ENCODE measurements around the gene CREB3L2. TPM values are rescaled to one million over a fixed set of nuclear protein-coding genes. Genes with fewer than 3 reads are reported as not detected.

CREB3L2 gene
- total RNA-seq, 3 donors from 2014 or later, result 15.8 to 54.3 (median 40.6) TPM

DNA sequence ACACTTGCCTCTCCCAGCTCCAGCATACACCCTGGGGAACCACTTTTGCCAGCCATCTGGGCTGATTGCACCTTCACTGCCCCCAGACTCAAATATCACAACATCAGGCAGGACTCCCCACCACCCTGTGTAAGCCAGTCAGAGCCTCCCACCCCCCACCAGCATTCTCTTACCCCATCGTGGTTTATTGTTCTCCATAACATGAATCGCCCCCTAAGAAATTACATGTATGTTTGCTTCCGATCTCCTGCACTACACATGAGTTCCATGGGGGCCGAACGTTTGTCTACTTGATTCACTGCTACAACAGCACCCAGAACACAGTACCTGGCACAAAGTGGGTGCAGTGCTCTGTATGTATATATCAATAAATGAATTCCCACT lies 39.4 kb downstream of the CREB3L2 start:
- H3K4me3 ChIP-seq, result no peak overlapping the region
- H3K36me3 ChIP-seq (ENCODE audit: low read depth), result no peaks in the 10 kb centered on the region
- no peaks in the 10 kb centered on the region for H3K4me1 ChIP-seq (ENCODE audit: low read depth)
- DNase-seq, result no peak
- no peak for ATAC-seq
- H3K9me3 ChIP-seq, result no peaks in the 10 kb centered on the region
- intact Hi-C loops (cut with DNase I, micrococcal nuclease), result no loop called here
- TF ChIP-seq, protein P1, sequence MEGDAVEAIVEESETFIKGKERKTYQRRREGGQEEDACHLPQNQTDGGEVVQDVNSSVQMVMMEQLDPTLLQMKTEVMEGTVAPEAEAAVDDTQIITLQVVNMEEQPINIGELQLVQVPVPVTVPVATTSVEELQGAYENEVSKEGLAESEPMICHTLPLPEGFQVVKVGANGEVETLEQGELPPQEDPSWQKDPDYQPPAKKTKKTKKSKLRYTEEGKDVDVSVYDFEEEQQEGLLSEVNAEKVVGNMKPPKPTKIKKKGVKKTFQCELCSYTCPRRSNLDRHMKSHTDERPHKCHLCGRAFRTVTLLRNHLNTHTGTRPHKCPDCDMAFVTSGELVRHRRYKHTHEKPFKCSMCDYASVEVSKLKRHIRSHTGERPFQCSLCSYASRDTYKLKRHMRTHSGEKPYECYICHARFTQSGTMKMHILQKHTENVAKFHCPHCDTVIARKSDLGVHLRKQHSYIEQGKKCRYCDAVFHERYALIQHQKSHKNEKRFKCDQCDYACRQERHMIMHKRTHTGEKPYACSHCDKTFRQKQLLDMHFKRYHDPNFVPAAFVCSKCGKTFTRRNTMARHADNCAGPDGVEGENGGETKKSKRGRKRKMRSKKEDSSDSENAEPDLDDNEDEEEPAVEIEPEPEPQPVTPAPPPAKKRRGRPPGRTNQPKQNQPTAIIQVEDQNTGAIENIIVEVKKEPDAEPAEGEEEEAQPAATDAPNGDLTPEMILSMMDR (IDR thresholded peaks at IDR 0.05), result no peak

- ATAC-seq, result peak; percentile 36
- Histone ChIP-seq H3K4me1 (ENCODE audit: low read depth) (no peaks in the 10 kb centered on the region), H3K4me3 (no peak overlapping the region), H3K9me3 (no peaks in the 10 kb centered on the region), H3K36me3 (ENCODE audit: low read depth) (no peaks in the 10 kb centered on the region)
- intact Hi-C loops (cut with DNase I, micrococcal nuclease), result no loop called here
- no peak for DNase-seq
- TF ChIP-seq, protein P1 (IDR thresholded peaks at IDR 0.05), result no peak
Measured at GRCh38 chr7:137961200-137962177, 40.4 kb downstream of the CREB3L2 start.

DNA sequence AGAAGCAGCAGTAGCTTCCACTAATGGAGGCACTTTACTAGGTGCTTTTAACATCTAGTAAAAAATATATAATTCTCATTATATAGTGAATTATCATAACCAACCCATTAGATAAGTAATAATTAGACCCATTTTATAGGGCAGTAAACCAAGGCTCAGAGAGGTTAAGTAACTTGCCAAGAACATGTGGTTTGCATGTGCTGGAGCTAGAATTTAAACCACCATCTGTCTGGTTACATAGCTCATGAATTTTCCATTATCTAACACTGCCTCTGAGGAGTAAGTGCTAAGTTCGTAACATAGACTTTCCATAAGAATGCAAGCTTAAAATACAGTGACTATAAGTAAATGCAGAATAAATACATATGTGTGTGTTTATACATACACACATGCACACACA lies 41.9 kb downstream of the CREB3L2 start:
- Histone ChIP-seq H3K4me3 (no peak overlapping the region), H3K36me3 (ENCODE audit: low read depth) (no peaks in the 10 kb centered on the region), H3K4me1 (ENCODE audit: low read depth) (no peaks in the 10 kb centered on the region), H3K9me3 (no peaks in the 10 kb centered on the region)
- TF ChIP-seq, protein P1 (IDR thresholded peaks at IDR 0.05), result no peak
- DNase-seq, result no peak
- intact Hi-C loops (cut with DNase I, micrococcal nuclease), result no loop called here
- no peak for ATAC-seq

DNA sequence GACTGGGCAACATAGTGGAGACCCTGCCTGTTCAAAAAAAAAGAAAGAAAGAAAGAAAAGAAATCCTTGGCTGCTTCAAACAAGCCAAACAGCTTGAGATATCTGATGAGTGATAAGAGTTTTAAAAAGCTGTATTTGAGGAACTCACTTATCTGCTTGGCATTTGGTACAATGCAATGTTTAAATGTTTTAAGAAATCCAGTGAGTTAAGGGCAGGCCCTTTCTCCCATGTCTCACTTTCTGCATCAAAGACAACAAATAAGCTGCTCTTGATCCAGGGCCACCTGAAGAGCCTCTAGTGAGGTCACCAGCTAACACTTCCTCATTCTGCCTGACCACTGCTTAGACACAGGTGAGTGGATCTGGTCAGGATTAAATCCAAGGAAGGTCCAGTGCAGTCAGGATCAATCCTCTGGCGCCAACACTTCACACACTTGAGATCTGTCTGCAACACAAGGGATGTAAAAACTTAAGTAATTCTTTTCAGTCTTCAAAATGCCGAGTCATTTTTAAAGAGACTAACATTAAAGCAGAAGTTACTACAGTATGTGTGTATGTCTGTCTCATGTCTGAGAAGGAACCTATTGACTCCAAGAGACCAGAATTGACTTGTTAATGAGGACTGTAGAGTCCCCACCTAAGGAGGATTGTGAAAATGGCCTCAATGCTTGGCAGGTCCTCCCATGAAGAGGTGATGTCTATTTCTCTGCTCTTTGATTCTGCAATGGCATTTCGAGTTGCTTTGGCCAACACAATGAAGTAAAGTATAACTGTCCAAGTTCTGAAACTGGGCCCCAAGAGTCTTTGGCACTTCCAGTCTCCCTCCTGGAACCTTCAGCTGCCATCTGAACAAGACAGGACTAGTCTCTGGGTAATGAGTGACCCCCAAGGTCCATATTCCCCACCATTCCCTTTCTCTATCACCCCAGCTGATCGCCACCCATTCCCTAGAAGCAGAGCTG lies 43.1 kb downstream of the CREB3L2 start:
- no peak overlapping the region for H3K4me3 ChIP-seq
- ATAC-seq (no peak), DNase-seq (no peak)
- TF ChIP-seq, protein P1 (IDR thresholded peaks at IDR 0.05), result no peak
- no peaks in the 10 kb centered on the region for H3K9me3 ChIP-seq
- H3K4me1 ChIP-seq (ENCODE audit: low read depth), result peaks cover 12% of the 10 kb centered on the region
- no peaks in the 10 kb centered on the region for H3K36me3 ChIP-seq (ENCODE audit: low read depth)
- intact Hi-C loops (cut with DNase I, micrococcal nuclease), result loop anchor here in 1 of 2 donors (10.0 kb wide), 1 partner anchor 46 kb away; the partner anchor contains the start of gene CREB3L2

DNA sequence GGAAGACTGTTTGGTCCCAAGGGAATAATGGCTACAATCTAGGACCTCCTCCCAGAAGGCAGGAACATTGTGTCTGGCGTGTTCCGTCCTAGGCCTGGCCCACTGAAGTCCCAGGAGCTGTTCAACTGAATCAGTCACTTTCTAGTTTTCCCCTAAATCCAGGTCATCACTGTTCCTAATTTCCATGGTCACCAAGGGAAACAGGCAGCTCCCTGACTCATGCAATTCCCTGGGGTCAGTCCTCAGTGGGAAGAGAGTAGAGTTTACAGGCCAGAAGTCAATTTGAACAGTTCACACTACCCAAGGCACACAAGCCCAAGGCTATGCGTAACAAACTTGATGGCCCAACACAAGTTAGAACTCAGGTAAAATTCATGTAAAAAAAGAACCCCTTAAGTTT lies 44.0 kb downstream of the CREB3L2 start:
- no peak for DNase-seq
- intact Hi-C loops (cut with DNase I, micrococcal nuclease), result loop anchor here in 1 of 2 donors (10.0 kb wide), 1 partner anchor 47 kb away; the partner anchor contains the start of gene CREB3L2

More for the DNA sequence above, 44.0 kb downstream of the CREB3L2 start:
- no peak overlapping the region for H3K4me3 ChIP-seq
- TF ChIP-seq, protein P1 (IDR thresholded peaks at IDR 0.05), result no peak
- H3K4me1 ChIP-seq (ENCODE audit: low read depth), result peaks cover 20% of the 10 kb centered on the region
- H3K9me3 ChIP-seq, result no peaks in the 10 kb centered on the region
- H3K36me3 ChIP-seq (ENCODE audit: low read depth), result no peaks in the 10 kb centered on the region
- ATAC-seq, result no peak
